B cell (primary cell): ENCODE measurements around the gene TSPAN14.

ENCODE experiments used
- EZH2 ChIP-seq: IDR thresholded peaks from 2 replicates; pipeline ENCODE4 v1.6.1; 2012; ENCODE audit warnings: borderline replicate concordance, low read depth, mild to moderate bottlenecking, moderate library complexity, low read length; ENCODE audit not compliant: insufficient read depth, poor library complexity, severe bottlenecking
- TF ChIP-seq, protein P1 (sequence below): fragments of 200-600 bp; IDR thresholded peaks from one replicate; pipeline ENCODE4 v1.8.0; 2022; ENCODE audit warnings: antibody characterized with exemption, mild to moderate bottlenecking

DNA sequence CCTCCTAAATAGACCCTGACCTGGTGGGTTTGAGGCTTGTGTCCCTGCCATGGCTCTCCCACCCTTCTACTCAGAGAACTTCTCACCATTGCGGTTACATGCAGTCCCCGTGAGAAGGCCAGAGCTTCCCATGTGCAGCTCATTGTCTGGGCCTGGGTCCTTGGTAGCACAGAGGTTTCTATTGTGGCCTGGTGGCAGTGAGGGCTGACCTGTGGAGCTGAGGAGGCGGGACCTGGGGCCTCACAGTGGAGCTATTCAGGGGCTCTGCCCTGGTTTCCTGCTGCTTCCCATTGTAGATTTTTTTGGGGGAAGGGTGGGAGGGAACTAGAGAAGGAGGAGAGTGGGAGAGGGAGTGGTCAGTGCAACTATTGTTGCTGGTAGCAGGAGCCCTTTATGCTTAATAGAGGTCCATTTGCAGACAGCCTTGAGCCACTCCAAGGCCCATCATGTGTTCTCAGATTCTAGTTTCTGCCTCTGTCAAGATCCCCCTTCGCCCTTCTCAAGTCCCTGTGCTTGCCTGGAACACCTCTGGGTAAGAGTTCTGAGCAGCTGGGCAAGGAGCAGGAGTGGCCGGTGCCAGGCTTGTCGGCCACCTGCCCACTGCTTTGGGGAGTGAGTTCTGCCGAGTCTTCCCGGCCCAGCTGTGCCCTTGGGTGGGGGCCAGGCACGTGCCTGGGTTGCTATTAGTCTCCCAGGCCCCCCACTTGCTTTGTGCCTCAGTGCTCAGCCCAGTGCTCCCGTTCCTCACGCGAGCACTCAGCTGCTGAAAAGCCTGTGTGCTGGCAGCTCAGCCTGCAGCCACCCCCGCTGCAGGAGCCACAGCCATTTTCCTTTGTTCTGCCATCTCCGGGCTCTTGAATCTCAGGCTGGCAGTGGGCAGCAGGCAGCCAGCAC, 10.7 kb downstream of the TSPAN14 start:
- TF ChIP-seq, protein P1, sequence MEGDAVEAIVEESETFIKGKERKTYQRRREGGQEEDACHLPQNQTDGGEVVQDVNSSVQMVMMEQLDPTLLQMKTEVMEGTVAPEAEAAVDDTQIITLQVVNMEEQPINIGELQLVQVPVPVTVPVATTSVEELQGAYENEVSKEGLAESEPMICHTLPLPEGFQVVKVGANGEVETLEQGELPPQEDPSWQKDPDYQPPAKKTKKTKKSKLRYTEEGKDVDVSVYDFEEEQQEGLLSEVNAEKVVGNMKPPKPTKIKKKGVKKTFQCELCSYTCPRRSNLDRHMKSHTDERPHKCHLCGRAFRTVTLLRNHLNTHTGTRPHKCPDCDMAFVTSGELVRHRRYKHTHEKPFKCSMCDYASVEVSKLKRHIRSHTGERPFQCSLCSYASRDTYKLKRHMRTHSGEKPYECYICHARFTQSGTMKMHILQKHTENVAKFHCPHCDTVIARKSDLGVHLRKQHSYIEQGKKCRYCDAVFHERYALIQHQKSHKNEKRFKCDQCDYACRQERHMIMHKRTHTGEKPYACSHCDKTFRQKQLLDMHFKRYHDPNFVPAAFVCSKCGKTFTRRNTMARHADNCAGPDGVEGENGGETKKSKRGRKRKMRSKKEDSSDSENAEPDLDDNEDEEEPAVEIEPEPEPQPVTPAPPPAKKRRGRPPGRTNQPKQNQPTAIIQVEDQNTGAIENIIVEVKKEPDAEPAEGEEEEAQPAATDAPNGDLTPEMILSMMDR: no peak
- no peak for TF ChIP-seq EZH2
